Measurements from ENCODE around the gene IRF2BPL. TPM values are rescaled to one million over a fixed set of nuclear protein-coding genes. Genes with fewer than 3 reads are reported as not detected.

Gene IRF2BPL
- total RNA-seq, 1 donor from 2014 or later = 14.5 TPM

GRCh38 chr14:77036484-77037214 lies 8.1 kb upstream of the IRF2BPL start:
- Mint-ChIP-seq H3K27me3 (no peaks in the 10 kb centered on the region), H3K27ac (peak overlapping the region; percentile 87), H3K36me3 (ENCODE audit: low read depth) (no peaks in the 10 kb centered on the region), H3K4me3 (peak overlapping the region; percentile 25), H3K9me3 (no peaks in the 10 kb centered on the region), H3K4me1 (peaks cover 82% of the 10 kb centered on the region)
- POLR2A ChIA-PET = interaction anchor here (0.7 to 4.9 kb wide), 9 partner anchors 8 to 81 kb away, joined by 3 to 31 read pairs (median 7); partner anchors contain the start of genes CIPC and IRF2BPL
- no peak for ATAC-seq (ENCODE audit: low read depth)
- CTCF ChIA-PET = interaction anchor here (0.5 to 1.4 kb wide), 4 partner anchors 31 to 89 kb away, joined by 3 to 7 read pairs (median 5); no protein-coding TSS in a partner anchor
- TF ChIP-seq, protein P1, sequence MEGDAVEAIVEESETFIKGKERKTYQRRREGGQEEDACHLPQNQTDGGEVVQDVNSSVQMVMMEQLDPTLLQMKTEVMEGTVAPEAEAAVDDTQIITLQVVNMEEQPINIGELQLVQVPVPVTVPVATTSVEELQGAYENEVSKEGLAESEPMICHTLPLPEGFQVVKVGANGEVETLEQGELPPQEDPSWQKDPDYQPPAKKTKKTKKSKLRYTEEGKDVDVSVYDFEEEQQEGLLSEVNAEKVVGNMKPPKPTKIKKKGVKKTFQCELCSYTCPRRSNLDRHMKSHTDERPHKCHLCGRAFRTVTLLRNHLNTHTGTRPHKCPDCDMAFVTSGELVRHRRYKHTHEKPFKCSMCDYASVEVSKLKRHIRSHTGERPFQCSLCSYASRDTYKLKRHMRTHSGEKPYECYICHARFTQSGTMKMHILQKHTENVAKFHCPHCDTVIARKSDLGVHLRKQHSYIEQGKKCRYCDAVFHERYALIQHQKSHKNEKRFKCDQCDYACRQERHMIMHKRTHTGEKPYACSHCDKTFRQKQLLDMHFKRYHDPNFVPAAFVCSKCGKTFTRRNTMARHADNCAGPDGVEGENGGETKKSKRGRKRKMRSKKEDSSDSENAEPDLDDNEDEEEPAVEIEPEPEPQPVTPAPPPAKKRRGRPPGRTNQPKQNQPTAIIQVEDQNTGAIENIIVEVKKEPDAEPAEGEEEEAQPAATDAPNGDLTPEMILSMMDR (IDR thresholded peaks at IDR 0.05) = no peak
- DNase-seq = no peak
- intact Hi-C loops (cut with micrococcal nuclease) = loop anchor here (10.0 kb wide), 1 partner anchor 1492 kb away; no protein-coding TSS in a partner anchor

- no peak overlapping the region for H3K4me3 Mint-ChIP-seq
Observed at GRCh38 chr14:77035267-77035666, 6.8 kb upstream of the IRF2BPL start.

GRCh38 chr14:77033622-77034589 lies 5.4 kb upstream of the IRF2BPL start:
- ATAC-seq (ENCODE audit: low read depth) (peak; percentile 82), DNase-seq (peak; percentile 74)
- H3K36me3 Mint-ChIP-seq (ENCODE audit: low read depth) = no peaks in the 10 kb centered on the region
- H3K4me3 Mint-ChIP-seq = peak overlapping the region; percentile 88
- TF ChIP-seq, protein P1 (IDR thresholded peaks at IDR 0.05) = no peak
- H3K27me3 Mint-ChIP-seq = no peaks in the 10 kb centered on the region
- intact Hi-C loops (cut with micrococcal nuclease) = loop anchor here (10.0 kb wide), 1 partner anchor 1489 kb away; no protein-coding TSS in a partner anchor
- ChIA-PET CTCF (interaction anchor here (1.0 to 2.2 kb wide), 2 partner anchors 72 to 86 kb away, joined by 4 to 5 read pairs; no protein-coding TSS in a partner anchor), POLR2A (interaction anchor here (0.6 to 4.9 kb wide), 18 partner anchors 9 to 129 kb away, joined by 3 to 41 read pairs (median 5); no protein-coding TSS in a partner anchor)
- peak overlapping the region; percentile 97 for H3K27ac Mint-ChIP-seq
- peaks cover 67% of the 10 kb centered on the region for H3K4me1 Mint-ChIP-seq
- no peaks in the 10 kb centered on the region for H3K9me3 Mint-ChIP-seq

More at GRCh38 chr14:77035267-77035666, 6.8 kb upstream of the IRF2BPL start:
- Mint-ChIP-seq H3K36me3 (ENCODE audit: low read depth) (no peaks in the 10 kb centered on the region), H3K4me1 (peaks cover 69% of the 10 kb centered on the region), H3K9me3 (no peaks in the 10 kb centered on the region), H3K27ac (peak overlapping the region; percentile 41), H3K27me3 (no peaks in the 10 kb centered on the region)
- ATAC-seq (ENCODE audit: low read depth) (no peak), DNase-seq (no peak)
- intact Hi-C loops (cut with micrococcal nuclease) = loop anchor here (10.0 kb wide), 1 partner anchor 1490 kb away; no protein-coding TSS in a partner anchor
- ChIA-PET POLR2A (interaction anchor here (0.7 to 4.9 kb wide), 6 partner anchors 8 to 88 kb away, joined by 3 to 31 read pairs (median 10); no protein-coding TSS in a partner anchor), CTCF (no interaction called here)
- TF ChIP-seq, protein P1 (IDR thresholded peaks at IDR 0.05) = no peak

DNA sequence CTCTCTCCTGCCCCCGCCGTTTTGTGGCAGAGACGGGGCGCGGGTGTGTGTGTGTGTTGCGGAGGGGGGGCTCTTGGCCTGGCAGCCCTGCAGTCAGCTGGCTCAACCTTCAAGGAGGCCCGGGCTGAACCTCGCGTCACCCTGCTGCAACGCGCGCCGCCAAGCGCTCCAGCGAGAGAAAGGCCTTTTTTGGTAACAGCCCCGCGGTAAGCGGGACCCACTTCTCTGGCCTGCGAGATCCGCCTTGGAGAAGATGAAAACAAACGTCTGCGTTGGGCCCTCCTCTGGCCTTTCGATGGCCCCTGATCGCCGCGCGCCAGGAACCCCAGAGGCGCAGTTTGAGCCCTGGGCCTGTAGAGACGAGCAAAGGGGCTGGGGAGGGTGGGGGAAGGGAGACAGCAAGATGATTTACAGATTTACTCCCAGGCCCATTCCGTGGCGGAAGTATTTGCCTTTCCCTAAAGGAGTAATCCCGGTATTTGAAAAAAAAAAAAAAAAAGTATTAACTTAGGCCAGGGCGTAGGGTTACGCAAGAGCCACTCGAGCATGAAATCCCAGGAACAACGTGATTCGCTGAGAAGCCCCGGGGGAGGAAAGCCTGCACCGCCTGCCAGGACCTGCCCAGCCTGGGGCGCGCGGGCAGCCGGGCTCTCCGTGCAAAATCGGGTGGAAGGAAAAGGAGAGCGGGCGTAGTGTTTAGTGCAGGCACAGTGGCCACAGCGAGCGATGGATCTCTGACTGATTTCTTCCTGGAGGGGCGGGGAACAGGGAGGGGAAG lies 4.5 kb upstream of the IRF2BPL start:
- POLR2A ChIA-PET = interaction anchor here (0.6 to 4.9 kb wide), 21 partner anchors 10 to 128 kb away, joined by 3 to 41 read pairs (median 5); no protein-coding TSS in a partner anchor
- CTCF ChIA-PET = interaction anchor here (2.2 kb wide), 1 partner anchor 86 kb away, joined by 5 read pairs; no protein-coding TSS in a partner anchor
- Mint-ChIP-seq H3K4me3 (peak overlapping the region; percentile 88), H3K9me3 (no peaks in the 10 kb centered on the region), H3K4me1 (peaks cover 63% of the 10 kb centered on the region), H3K36me3 (ENCODE audit: low read depth) (peaks cover 4% of the 10 kb centered on the region), H3K27me3 (no peaks in the 10 kb centered on the region), H3K27ac (peak overlapping the region; percentile 97)
- TF ChIP-seq, protein P1 (IDR thresholded peaks at IDR 0.05) = no peak
- no peak for ATAC-seq (ENCODE audit: low read depth)
- intact Hi-C loops (cut with micrococcal nuclease) = loop anchor here (1.0 to 10.0 kb wide), 2 partner anchors 7 to 1488 kb away; no protein-coding TSS in a partner anchor
- peak; percentile 56 for DNase-seq

All from activated B cell treated with CpG ODN at 0.5 μM for 24 hours (primary cell).